Stimulated activated CD4-positive, alpha-beta T cell treated with anti-CD3 and anti-CD28 coated beads, TNF-alpha, amount 100 ng/mL, for 24 hours (primary cell): ENCODE results near the gene ANKS1B.
"Not testable (repeated sequence)": the region's sequence is repeated elsewhere in the genome, so short reads cannot be mapped to it uniquely, and the experiment has no call there.

Experiments used
- DNase-seq, 3 experiments: peaks; one replicate each; pipeline ENCODE4 v3.0.0-alpha.2; 2020; ENCODE audit warnings: low read depth in 3 of 3

The ANKS1B gene

DNA sequence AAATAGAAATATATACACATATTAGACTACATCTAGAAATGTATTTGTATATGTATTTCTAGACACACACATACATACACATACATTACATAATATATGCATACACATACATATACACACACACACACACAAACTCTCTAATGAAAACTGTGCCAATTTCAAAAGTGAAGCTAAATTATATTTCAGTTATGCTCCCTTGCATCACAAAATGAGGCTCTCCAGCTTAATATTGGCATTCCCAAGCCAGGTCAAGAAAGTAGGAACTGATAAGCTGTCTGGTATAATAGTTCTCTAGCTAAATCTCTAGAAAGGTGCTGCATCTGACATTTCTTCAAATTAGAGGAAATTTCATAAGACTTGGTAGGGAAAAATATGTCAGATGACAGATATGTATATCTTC lies 280.3 kb downstream of the ANKS1B start:
- DNase-seq: no peak

DNA sequence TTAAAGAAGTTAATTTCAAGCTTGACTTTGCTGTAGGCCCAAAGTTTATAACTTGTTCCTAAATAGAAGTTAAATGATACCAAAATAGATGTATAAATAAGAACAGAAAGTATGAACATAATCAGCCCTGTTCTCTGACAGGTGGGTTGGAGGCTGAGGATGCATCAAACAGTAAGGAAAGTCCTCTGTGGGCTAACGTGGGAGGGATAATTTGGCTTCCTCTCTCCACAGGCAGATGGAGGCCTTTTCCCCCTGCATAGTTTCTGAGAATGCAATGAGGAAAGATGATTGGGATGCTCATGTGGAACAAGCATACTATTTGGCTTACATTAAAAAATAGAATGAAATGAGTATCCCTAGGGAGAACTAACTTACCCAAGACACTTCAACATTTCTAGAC lies 280.7 kb downstream of the ANKS1B start:
- no peak for DNase-seq

- DNase-seq: no peak
Observed at GRCh38 chr12:99700032-99700431, 284.7 kb downstream of the ANKS1B start.

DNA sequence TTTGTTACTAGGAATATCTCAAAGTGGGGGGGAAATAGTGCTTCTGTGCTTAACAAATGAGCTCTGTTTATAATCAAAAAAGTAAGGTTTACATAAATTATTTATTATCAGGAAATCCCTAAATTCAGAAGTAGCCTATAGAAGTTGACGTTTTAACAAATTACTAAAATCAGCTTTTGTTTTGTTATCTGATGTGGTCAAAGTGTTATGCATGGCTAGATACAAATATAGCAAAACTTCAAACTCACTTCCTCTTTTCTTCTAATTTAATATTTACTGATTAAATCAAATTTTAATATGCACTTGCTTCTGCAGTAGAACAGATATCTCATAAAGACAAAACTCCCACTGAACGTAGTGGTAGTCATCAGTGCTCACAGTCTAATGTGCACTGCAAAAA lies 289.7 kb downstream of the ANKS1B start:
- DNase-seq: no peak

GRCh38 chr12:99686142-99686541 lies 298.6 kb downstream of the ANKS1B start:
- no peak for DNase-seq

- DNase-seq: no peak
Observed at GRCh38 chr12:99680276-99680675, 304.5 kb downstream of the ANKS1B start.

- DNase-seq: no peak
Observed at GRCh38 chr12:99670635-99671034, 314.1 kb downstream of the ANKS1B start.

GRCh38 chr12:99658671-99659349 lies 325.9 kb downstream of the ANKS1B start:
- DNase-seq: no peak

DNA sequence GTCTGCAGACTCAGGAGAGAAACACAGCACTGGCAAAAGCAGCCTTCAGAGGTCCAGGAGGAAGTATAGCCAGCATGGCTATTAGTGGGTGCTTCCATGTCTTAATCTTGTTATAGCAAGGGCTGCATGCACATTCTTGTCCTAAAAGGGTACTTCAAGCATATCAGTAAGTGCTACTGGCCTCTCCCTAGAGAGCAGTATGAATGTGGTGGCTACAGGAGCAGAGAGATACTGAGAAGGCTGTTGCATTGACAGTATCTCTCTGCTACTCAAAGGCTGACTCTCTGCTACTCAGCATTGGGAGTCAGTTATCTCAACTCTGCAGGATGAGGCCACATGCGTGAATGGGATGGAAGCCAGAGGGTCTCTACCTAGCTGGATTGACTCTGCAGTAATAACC lies 335.2 kb downstream of the ANKS1B start:
- DNase-seq: no peak

DNA sequence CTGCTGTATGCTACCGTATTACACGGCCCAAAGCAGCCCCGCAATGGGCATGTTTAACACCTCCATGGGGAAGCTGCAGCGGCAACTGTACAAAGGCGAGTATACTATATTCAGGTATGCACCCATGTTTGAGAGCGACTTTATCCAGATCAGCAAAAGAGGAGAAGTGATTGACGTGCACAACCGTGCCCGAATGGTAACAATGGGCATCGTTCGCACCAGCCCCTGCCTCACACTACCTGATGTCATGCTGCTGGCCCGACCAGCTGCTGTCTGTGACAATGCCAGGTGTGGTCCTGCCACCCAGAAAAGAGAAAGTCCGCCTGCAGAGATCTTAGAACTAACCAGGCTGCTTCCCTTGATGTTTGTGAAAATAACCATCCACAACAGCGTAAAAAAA lies 336.6 kb downstream of the ANKS1B start:
- no peak for DNase-seq

- DNase-seq: no peak
Observed at GRCh38 chr12:99647453-99647852, 337.3 kb downstream of the ANKS1B start, which contains the start of gene GARIN6. TSS of gene GARIN6 (plus strand) at chr12:99647753. CDS start at chr12:99648175, 422 bp downstream.

- no peak for DNase-seq
Observed at GRCh38 chr12:99644629-99645028, 340.1 kb downstream of the ANKS1B start.

DNA sequence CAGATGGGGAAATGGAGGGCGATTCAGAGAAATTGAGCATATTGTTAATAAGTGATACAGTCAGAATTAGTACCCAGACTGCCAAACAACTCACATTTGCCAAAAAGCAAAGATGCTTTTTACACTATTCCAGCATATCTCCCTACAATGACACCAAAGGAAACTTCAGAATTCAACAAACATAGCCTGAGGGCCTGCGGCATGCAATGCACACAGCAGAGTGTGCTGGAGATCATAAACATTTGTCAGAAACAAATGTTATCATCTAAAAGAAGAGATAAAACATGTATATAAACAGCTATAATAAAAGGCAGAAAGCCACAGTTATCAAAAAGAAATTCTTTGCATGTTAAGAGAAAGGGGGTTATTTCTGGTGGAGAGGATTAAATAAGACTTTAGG lies 357.3 kb downstream of the ANKS1B start:
- no peak for DNase-seq

DNA sequence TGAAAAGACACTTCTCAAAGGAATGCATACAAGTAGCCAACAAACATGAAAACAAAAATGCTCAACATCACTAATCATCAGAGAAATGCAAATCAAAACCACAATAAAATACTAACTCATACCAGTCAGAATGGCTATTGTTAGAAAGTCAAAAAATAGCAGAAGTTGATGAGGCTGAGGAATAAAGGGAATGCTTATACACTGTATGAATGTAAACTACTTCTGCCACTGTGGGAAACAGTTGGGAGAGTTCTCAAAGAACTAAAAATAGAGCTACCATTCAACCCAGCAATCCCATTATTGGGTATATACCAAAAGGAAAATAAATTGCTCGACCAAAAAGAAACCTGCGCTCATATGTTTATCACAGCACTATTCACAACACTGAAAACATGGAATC lies 360.1 kb downstream of the ANKS1B start:
- DNase-seq: not testable (repeated sequence)

DNA sequence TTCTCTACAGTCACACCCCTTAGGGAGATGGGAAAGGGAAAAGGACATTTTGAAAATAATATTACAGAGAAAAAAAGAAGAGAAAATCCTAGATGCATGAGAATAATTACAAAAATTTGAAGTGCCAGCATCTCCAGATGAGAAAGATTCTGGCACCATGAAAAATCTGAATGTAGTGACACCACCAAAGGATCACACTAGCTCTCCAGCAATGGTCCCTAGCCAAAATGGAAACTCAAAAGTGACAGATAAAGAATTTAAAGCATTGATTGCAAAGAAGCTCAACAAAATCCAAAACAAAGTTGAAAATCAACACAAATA lies 364.6 kb downstream of the ANKS1B start:
- DNase-seq: no peak

DNA sequence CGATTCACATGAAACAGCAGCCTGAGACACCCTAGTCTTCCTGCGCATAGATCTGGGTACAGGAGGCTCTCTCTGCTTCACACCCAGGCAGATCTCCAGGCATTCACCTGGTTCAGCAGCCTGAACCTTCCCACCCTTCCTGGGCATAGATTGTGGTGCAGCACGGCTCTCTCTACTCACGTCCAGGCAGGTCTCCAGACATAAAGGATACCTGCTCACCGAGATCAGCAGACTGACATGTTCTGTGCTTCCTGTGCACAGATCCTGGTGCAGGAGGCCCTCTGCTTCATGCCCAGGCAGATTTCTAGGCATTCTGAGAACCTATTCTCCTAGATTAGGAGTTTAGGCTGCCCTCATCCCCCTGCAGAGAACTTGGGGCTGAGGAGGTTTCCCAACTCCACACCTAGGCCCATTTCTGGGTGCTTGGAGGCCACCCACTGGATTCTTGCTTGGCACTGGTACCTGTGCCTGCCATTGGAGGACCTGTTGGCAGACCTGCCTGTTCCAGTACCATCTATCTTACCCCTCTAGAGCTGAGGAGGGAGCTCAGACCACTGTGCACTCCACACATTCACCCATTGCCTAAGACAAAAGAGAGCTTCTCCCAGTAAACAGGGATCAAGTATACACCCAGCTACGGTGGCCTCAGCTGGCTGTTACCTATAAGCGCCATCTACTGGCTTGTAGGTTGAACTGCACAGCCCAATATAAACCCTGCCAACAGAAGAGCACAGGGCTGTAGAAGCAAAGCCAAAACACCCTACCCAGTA lies 365.2 kb downstream of the ANKS1B start:
- no peak for DNase-seq

DNA sequence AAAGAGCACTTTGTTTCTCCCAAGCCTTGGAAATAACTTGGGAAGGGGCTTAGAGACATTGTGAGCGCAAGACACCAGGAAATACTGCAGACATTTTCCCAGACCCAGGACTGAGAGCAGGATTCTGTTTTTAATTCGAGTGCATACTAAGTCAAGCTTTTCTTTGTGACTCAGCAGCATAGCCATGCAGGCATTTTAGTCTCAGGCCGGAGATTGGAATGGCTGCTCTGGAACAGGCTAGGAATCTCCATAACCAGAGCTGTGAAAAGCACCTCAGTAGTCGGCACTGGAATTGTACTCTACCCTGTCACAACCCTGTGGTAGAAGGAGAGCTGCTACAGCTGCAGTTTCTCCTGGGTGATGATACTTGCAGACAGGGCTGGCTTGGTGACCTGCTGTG lies 366.1 kb downstream of the ANKS1B start:
- no peak for DNase-seq

DNA sequence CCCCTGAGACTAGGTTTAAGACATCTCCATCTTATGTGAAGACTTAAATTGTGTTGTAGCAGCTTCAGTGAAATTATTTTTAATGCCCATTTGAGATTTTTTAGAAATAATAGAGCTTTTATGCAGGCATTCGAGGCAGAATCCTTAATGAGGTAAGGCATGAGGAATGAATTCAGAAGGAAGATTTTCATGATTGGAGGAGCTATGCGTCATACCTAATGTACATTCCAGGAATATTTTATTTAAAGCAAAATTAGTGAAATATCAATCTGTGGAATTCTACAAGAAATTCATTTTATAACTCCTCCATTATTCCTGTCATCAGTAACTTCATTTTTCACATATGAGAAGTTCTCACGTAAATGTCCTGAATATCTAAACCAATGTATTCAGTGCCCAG lies 373.1 kb downstream of the ANKS1B start:
- no peak for DNase-seq

- DNase-seq: no peak
Observed at GRCh38 chr12:99611117-99611516, 373.6 kb downstream of the ANKS1B start.

DNA sequence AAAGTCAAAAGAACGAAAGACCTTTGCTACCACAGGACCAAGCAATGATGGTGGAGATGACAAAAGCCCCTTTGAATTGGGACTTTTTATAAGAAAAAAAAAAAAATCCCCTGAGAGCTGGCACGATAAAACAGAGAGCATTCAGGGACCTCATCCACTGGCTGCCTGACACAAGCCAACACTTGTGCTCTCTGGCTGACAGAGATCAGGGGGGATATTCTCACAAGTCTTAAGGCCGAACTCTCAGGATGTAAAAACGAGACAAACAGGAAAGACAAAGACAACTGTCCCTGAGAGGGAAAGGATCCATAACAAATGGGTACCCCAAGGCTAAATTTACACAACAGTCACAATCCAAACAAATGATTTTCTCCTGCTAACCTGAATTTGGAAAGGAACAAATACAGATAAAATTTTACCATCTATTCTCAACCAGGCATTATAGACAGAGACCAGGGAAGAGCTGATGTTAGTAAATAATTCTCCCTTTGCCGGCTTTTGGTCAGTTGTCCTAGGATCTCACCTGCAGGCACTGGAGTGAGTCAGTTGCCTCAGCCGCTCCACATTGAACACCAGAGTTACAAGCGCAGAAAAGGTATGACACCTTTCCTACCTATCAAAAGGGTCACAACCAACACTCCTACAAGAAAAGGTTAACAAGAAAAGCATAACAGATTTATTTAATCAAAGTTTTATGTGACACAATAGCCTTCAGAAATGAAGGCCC lies 375.1 kb downstream of the ANKS1B start:
- DNase-seq: no peak

DNA sequence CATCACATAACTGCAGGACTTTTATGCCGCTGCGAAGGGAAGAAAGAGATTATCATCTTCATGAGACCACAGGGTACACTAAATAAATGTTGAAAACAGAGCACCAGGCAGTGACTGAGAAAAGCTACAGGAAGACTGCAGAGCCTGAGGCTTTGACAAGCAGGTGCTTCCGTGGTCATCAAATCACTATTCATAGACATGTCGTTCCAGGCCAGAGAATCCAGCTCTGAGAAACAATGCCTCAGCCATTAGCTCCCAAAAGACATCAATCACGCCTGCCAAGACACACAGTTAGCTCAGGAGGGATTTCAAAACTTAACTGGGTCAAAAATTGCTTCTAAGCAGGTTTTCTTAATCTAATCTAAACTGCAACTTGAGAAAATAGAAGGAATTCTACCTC lies 384.3 kb downstream of the ANKS1B start:
- DNase-seq: no peak

DNA sequence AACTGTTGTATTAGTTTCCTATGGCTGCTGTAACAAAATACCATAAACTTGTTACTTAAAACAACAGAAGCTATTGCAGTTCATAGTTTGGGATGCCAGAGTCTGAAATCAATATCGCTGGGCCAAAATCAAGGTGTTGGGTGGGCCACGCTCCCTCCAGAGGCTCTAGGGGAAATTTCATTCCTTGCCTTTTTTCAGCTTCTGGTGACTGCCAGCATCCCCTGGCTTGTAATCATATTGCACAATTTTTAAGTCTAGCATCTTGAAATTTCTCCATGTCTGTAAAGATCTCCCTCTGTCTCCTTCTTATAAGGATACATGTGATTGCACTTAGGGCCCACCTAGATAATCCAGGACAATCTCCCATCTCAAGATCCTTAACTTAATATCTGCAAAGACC lies 386.0 kb downstream of the ANKS1B start:
- no peak for DNase-seq

DNA sequence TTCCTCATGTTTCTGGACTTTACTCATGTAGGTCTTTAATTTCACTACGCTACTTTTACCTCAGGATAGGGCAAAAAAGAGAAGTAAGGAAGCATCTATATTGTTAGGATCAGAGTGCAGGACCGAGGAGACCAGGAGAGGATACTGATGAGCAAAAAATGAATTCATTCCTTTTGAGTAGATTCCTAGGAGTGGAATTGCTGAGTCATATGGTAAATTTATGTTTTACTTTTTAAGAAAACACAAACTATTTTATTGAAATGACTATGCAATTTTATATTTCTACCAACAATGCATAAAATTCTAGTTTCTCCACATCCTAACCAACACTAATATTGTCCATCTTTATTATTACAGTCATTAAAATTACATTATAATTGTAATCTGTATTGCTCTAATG lies 388.0 kb downstream of the ANKS1B start:
- DNase-seq: no peak
